GM12875 (cell line): ENCODE results near the gene GPATCH1.

Experiments used
- H3K4me3 ChIP-seq: one replicate; pipeline ENCODE4 v1.5.1; 2011; ENCODE audit warnings: low read depth, low read length, control low read depth
- TF ChIP-seq, protein P1 (sequence below): IDR thresholded peaks from 2 replicates; pipeline ENCODE4 v1.5.1; 2011; ENCODE audit warnings: low read depth, mild to moderate bottlenecking, control low read depth, inconsistent platforms, low read length, moderate library complexity, borderline replicate concordance; ENCODE audit not compliant: insufficient read depth

Gene GPATCH1

DNA sequence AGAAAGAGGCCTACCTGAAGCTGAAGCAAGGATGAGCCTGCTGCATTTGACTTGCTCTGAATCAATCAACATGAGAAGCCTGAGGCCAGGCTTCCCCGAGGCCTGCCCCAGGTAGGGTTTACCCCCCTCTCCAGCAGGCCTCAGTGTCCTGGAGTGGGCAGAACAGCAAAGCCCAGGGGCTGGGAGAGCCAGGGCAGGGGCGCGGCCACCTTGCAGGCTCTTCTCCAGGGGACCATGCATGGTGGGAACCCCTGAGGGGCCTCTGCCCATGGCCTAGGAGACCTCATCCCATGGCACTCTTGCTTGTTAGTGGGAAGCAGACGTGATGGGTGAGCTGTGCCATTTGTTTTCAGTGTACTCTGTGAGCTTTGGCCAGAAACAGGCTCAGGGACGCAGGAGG, 93.2 kb downstream of the GPATCH1 start:
- H3K4me3 ChIP-seq, result no peak overlapping the region
- TF ChIP-seq, protein P1, sequence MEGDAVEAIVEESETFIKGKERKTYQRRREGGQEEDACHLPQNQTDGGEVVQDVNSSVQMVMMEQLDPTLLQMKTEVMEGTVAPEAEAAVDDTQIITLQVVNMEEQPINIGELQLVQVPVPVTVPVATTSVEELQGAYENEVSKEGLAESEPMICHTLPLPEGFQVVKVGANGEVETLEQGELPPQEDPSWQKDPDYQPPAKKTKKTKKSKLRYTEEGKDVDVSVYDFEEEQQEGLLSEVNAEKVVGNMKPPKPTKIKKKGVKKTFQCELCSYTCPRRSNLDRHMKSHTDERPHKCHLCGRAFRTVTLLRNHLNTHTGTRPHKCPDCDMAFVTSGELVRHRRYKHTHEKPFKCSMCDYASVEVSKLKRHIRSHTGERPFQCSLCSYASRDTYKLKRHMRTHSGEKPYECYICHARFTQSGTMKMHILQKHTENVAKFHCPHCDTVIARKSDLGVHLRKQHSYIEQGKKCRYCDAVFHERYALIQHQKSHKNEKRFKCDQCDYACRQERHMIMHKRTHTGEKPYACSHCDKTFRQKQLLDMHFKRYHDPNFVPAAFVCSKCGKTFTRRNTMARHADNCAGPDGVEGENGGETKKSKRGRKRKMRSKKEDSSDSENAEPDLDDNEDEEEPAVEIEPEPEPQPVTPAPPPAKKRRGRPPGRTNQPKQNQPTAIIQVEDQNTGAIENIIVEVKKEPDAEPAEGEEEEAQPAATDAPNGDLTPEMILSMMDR, result no peak

DNA sequence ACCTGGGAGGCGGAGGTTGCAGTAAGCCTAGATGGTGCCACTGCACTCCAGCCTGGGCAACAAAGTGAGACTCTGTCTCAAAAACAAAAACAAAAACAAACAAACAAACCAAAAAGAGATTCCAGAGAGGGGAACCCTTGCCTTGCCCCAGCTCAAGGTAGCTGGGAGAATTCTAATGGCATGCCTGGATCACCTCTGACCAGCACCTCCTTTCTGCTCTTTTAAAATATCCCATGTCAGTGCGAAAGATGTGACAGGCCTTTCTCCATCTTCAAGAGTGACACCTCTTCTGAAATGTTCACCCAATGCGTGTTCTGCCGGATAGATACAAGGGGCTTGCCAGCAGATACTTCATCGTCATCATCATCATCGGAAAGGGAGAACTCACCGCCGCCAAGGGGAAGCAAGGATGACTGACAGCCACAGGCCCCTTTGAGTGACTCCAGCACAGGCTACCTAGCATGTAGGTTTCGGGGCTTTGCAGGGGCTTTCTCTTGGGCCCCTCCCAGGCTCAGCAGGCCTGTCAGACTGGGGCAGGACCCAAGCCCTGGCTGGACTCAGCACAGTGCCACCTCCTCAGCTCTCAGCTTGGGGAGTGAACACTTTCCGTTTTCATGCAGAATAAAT, 94.3 kb downstream of the GPATCH1 start:
- H3K4me3 ChIP-seq, result no peak overlapping the region

DNA sequence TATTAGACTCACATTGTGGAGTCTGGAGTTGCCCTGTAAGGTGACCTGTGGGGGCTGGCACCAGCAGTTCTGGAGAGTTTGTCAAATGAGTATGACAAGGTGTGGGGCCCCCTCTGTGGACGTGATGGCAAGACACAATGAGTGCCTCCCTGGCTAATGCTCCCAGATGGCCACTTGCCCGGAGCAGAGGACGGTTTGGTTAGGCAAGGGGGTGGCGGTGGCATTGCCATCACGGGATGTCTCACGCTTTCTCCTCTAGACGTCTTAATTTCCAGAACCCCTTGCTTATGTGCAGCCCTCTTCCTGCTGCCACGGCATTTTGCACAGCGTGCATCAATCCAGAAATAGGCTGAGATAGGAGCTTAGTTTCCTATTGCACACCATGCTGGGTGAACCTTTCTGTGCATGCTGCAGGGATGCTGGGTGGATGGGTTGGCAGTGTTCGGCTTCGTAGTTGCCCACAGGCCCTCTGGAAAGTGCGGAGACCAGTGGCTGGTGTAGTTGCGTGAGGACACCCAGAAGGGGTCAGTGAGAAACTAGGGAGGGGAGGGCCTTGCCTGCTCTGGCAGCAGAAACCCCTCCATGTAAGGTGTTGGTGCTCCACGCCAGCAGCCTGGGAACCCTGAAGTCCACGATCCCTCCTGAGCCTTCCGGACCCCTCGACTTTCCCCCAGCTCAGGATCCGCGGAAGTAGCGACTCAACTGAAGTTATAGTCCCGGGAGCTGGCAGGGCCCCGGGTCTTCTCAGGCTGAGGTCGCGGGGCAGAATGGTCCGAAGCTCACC, 95.1 kb downstream of the GPATCH1 start:
- peak overlapping the region; percentile 79 for H3K4me3 ChIP-seq
- TF ChIP-seq, protein P1, result no peak

More for the DNA sequence above, 94.3 kb downstream of the GPATCH1 start:
- TF ChIP-seq, protein P1, result no peak

DNA sequence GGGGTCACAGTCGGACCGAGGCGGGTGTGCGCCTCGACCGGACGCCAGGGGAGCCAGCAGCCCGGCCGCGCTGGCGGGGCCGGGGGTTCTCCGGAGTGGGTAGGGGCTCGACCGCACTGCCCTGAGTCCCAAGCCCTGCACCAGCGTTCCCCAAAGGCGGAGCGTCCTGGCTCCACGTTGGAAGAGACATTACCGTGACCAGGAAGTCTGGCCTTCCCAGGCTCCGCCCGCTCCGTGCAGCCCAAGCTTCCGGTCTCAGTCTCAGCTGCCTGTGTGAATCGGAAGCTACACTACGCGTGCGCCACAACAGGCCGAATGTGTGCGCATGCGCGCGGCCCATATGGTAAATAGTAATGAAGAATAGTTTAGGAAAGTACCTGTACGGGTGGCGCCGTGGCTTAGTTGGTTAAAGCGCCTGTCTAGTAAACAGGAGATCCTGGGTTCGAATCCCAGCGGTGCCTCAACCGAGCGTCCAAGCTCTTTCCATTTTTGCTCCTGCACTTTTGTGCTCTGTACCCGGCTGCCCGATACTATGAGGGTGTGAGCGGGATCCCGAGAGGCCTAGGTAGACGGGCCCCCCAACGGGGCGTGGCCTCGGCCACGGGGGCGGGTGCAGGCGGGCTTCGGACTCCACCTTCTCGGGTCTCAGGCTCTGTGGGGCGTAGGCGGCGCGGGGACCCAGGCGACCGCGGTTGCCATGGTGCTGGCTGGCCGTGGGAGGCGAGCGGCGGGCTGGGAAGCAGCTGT, 95.9 kb downstream of the GPATCH1 start:
- H3K4me3 ChIP-seq, result peak overlapping the region; percentile 79
- TF ChIP-seq, protein P1, result peak; percentile 34

DNA sequence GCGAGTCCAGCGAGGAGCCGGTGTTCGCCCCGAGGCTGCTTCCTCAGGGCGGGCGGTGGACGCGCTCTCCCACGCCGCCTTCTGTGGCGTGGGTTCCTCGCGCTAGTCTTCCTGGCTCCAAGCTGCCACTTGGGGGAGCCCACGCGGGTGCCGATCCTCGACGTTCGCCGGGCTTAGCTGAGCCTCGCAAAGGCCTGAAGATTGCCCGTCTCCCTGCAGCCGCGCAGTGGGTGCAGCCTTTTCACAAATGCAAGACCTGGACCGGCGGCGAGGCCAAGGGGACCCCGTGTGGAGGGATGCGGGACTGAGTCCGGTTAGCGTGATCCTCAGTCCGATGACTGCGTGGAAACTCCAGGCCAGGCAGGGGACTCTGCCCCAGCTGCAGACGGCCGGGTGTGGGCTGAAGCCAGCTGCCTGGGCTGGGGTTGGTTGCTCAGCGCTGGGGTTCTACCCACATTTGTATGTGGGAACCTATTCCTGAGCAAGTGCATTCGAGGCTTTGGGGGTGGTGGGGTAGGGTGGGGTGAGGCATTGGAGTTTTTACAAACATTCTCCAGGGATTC, 96.5 kb downstream of the GPATCH1 start:
- TF ChIP-seq, protein P1, result peak; percentile 42
- H3K4me3 ChIP-seq, result peak overlapping the region; percentile 49
